WI38 (cell line): ENCODE results near the gene PROSER1.

ENCODE experiments used
- H3K4me3 ChIP-seq: 2 replicates; pipeline ENCODE4 v1.5.1; 2011; ENCODE audit warnings: low read depth, mild to moderate bottlenecking, control low read depth, low read length
- TF ChIP-seq, protein P1 (sequence below): IDR thresholded peaks from 2 replicates; pipeline ENCODE4 v1.5.1; 2012; ENCODE audit warnings: low read depth, mild to moderate bottlenecking, control low read depth, low read length

PROSER1 gene

DNA sequence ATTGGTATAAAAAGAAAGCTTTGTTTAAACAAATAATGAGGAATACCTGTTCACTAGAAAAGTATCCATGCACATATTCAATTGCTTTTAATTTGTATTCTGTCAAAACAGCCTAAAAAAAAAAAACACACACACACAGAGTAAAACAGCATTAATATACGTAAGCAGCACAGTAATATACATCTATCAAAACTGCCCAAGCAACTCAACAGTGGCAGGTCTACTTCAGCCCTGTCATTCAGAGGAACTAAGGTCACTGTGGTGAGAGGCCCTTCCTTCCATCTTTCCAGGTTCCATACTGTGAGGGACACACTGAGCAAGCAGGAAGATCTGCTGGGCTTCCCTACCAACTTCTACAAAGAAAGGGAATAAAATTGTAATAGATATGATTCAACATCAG is 3.8 kb downstream of the PROSER1 start:
- TF ChIP-seq, protein P1, sequence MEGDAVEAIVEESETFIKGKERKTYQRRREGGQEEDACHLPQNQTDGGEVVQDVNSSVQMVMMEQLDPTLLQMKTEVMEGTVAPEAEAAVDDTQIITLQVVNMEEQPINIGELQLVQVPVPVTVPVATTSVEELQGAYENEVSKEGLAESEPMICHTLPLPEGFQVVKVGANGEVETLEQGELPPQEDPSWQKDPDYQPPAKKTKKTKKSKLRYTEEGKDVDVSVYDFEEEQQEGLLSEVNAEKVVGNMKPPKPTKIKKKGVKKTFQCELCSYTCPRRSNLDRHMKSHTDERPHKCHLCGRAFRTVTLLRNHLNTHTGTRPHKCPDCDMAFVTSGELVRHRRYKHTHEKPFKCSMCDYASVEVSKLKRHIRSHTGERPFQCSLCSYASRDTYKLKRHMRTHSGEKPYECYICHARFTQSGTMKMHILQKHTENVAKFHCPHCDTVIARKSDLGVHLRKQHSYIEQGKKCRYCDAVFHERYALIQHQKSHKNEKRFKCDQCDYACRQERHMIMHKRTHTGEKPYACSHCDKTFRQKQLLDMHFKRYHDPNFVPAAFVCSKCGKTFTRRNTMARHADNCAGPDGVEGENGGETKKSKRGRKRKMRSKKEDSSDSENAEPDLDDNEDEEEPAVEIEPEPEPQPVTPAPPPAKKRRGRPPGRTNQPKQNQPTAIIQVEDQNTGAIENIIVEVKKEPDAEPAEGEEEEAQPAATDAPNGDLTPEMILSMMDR: no peak
- H3K4me3 ChIP-seq: no peak overlapping the region

DNA sequence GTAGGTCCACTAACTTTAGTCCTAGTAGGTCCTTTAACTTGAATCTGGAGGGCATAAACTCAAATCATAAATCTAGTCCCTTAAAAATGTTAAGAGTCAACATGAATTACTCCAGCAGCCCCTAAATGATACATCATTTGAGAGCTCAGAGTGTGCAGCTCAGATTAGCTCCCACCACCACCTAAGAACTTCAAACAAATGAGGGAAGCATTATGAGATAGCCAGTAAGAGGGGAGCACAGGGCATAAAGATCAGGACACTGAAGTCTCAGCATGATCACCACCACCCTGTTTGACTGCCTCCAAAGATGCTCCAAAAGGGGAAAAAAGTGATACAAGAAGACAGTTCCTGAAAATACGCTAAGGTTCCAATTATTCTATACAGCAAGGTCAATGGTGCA is 5.7 kb downstream of the PROSER1 start:
- TF ChIP-seq, protein P1: no peak
- no peak overlapping the region for H3K4me3 ChIP-seq

DNA sequence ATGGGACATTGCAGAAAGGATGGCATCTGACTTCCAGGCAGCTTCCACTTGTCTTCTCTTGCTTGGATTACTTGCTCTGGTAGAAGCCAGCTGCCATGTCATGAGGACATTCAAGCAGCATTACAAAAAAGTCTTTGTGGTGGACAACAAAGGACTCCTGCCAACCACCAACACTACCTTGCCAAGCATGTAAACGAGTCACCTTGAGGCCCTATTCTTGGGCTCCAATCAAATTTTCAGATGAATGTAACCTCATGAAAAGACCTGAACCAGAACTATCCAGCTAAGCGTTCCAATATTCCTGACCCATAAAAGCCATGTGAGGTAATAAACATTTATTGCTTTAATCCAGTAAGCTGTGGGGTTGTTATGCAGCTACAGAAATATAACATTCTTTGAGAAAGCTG is 12.5 kb downstream of the PROSER1 start:
- H3K4me3 ChIP-seq: no peak overlapping the region
- TF ChIP-seq, protein P1: no peak

DNA sequence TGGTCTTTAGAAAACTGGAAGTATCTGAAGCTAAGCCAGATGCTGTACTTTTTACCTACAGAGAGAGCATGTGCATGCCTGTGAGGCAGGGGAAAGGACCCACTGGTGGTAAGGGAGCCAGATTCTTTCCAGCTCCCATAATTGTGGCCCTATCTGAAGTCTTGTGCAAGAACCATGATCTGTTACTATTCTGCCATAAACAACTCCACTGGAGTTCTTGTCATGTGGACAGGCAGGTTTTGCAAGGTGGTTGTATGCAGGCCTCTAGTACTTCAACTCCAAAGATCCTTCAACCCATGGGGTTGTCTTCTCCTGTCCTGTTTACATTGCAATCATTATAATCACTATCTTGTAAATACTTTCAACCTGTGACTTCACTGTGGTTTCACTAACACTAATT is 14.1 kb downstream of the PROSER1 start:
- no peak overlapping the region for H3K4me3 ChIP-seq

DNA sequence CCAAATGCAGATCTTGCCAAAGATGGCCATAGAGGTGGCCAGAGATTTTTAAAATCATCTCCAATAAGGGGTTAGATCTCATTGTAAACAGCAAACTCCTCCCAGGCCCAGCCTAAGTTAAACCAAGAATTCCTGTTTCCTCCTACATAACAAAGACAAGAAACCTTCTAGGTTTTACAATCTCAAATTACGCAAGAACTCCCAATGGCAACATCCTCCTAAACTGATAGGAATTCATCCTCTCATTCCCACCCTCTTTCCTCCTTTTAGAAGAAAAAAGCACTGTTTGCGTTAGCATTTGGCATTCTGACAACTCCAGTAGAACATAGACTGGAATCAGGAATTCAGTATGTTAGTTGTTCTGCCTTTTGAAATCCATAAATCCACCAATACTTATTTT is 14.6 kb downstream of the PROSER1 start:
- TF ChIP-seq, protein P1: no peak
- H3K4me3 ChIP-seq: no peak overlapping the region

More for the DNA sequence above, 14.1 kb downstream of the PROSER1 start:
- TF ChIP-seq, protein P1: no peak

DNA sequence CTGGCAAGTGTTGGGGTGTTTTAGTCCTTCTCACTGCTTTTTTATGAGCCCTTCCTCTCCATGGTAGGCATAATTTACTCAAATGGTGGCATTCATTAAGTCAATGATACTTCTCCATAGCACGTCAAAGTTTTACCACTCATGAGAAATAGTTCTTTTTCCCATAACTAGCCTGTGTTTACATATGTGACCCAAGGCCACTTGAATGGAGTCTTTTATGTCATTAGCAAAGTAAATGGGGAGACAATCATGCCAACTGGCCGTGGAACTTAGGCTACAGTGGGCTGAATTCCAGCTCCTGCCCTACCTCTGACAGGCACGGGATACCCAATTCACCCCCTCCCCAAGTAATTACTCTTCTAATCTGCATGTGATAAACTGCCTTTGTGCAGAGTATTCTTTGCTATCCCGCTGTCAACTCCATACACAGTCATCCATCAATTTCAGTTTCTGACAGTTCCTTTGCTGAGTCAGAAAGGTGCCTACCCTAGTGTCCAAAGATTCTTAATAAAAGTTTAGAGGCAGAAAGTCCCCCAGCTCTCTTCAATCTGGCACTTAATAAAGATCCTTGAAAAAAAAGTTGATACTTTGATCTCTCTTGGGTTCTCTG is 16.9 kb downstream of the PROSER1 start:
- H3K4me3 ChIP-seq: no peak overlapping the region
- TF ChIP-seq, protein P1: no peak

DNA sequence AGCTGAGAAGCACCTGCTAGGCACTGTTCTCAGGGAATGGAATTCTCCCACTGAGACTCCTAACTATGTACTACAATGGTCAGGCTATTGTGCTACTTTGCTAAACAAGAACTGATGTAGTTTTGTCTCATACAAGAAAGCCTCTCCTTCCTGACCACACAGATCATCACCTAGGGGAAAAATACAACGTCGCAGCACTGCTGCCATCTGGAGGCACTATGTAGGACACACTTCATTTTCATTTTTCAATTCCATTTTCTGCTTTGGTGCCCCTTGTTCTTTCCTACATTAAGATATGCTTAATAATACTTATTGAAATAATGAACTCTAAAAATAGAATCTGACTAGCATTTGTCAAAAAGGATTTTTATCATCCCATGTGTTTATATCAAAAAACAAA is 21.1 kb downstream of the PROSER1 start:
- TF ChIP-seq, protein P1: peak; percentile 26; the same call in 1 of the 2 replicates

More for the DNA sequence above, 21.1 kb downstream of the PROSER1 start:
- no peak overlapping the region for H3K4me3 ChIP-seq
